ENCODE data around the gene ZNF800.

DNA sequence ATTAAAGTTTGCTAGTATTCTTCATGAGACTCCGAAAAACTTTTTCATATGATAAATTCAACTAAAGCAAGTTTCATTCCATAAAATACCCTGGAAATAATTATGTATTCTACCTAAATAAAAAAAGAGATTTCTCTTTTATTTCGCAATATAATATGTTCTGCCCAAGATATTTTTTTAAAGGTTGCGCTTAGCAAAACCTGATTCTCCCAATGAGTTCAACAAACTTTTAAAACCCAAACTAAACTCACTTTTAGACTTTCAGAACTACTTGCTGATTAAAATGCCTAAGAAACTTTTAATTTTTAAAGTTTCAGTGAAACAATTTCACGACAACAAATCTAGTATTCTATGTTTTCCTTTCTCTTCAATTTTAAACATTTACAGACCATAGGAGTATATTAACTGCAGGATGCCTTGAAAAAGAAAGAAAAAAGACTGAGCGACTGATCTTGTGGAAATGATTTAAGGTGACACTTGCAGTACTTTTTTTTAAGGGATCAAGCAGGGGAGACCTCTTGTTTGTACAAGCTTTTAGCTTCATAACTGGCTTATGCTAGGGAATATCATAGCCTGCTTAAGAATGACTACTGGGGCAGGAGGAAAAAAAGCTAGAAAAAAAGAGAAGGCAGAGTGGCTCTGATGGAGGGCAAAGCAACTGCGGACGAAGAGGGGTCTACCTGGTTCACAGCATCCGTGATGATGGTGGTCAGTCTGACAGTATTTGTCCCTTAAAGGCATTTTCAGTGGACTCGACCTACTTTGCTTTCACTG is 1.5 kb downstream of the ZNF800 start:
- TF ChIP-seq CTCF (IDR thresholded peaks at IDR 0.05; ENCODE audit: poor library complexity, severe bottlenecking) (no peak), REST (IDR thresholded peaks at IDR 0.05; ENCODE audit: borderline replicate concordance) (no peak), POLR2AphosphoS5 (IDR thresholded peaks at IDR 0.05) (no peak), EZH2 (IDR thresholded peaks at IDR 0.05; ENCODE audit: borderline replicate concordance, insufficient read depth, low read length, poor library complexity, severe bottlenecking) (no peak), MXI1 (conservative IDR thresholded peaks at IDR 0.05; ENCODE audit: poor library complexity, severe bottlenecking) (no peak), RAD21 (conservative IDR thresholded peaks at IDR 0.05) (no peak)
